ENCODE data around the gene STIL.

DNA sequence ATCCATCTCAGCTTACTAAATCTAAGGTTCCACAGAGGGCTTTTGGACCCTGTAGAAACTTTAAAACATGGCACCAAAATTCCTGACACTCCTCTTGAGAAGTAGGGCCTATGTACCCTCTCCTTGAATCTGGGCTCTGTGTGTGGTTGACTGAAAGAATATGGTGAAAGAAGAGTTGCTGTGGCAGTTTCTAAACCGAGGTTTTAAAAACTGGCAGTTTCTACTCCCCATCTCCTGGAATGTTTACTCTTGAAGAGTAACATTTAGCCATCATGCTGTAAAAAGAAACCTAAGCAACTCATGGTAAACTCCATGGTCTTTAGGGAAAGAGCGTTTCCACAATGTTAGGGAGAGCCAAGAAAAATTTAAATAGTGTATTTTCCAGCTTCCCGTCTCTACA, 15.0 kb upstream of the STIL start:
- TF ChIP-seq, protein P1, sequence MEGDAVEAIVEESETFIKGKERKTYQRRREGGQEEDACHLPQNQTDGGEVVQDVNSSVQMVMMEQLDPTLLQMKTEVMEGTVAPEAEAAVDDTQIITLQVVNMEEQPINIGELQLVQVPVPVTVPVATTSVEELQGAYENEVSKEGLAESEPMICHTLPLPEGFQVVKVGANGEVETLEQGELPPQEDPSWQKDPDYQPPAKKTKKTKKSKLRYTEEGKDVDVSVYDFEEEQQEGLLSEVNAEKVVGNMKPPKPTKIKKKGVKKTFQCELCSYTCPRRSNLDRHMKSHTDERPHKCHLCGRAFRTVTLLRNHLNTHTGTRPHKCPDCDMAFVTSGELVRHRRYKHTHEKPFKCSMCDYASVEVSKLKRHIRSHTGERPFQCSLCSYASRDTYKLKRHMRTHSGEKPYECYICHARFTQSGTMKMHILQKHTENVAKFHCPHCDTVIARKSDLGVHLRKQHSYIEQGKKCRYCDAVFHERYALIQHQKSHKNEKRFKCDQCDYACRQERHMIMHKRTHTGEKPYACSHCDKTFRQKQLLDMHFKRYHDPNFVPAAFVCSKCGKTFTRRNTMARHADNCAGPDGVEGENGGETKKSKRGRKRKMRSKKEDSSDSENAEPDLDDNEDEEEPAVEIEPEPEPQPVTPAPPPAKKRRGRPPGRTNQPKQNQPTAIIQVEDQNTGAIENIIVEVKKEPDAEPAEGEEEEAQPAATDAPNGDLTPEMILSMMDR (IDR thresholded peaks at IDR 0.05; ENCODE audit: borderline replicate concordance, extremely low read depth, low read length, poor library complexity, severe bottlenecking) = no peak
- no peak for TF ChIP-seq EZH2 (IDR thresholded peaks at IDR 0.05; ENCODE audit: borderline replicate concordance, low read depth, low read length, severe bottlenecking)

All from DND-41 (cell line).